Colonic mucosa (tissue), 4 donors: ENCODE measurements around the gene C1orf174. TPM values are rescaled to one million over a fixed set of nuclear protein-coding genes. Genes with fewer than 3 reads are reported as not detected.

Source experiments
- DNase-seq: peaks from one replicate; pipeline ENCODE4 v3.0.0-alpha.2; 2020
- H3K27ac ChIP-seq: fragments of 200-600 bp; one replicate; pipeline ENCODE4 v1.8.0; 2021
- H3K27me3 ChIP-seq: fragments of 200-600 bp; one replicate; pipeline ENCODE4 v1.8.0; 2021
- H3K36me3 ChIP-seq: fragments of 200-600 bp; one replicate; pipeline ENCODE4 v1.8.0; 2021
- H3K4me1 ChIP-seq: fragments of 200-600 bp; one replicate; pipeline ENCODE4 v1.8.0; 2021; ENCODE audit warnings: mild to moderate bottlenecking
- H3K4me3 ChIP-seq: fragments of 200-600 bp; one replicate; pipeline ENCODE4 v1.8.0; 2021
- H3K9ac ChIP-seq, 2 donors: one replicate each; pipeline ENCODE4 v1.7.0; 2013; ENCODE audit warnings: control low read depth in 2 of 2, low read depth in 2 of 2, low read length in 2 of 2
- H3K9me3 ChIP-seq: fragments of 200-600 bp; one replicate; pipeline ENCODE4 v1.8.0; 2021
- CTCF ChIP-seq: fragments of 200-600 bp; IDR thresholded peaks from one replicate; pipeline ENCODE4 v1.8.0; 2022; ENCODE audit warnings: antibody characterized with exemption, mild to moderate bottlenecking
- intact Hi-C: fragments of 100-400 bp; cut with DNase I; formaldehyde crosslinking; loops from one replicate; pipeline ENCODE4 v1.14.1; 2022
- total RNA-seq, 2 donors: library from RNA; stranded (reverse); fragmentation: NEBNext Ultra II Directional in 1 of 2; extraction: Animal tissue kit (Norgen Biotek cat#: 25700) in 1 of 2; gene quantifications; one replicate each; pipeline ENCODE4 v1.2.1, GENCODE V29; 2021
- donor health status: healthy.
- donor health status: DM: no; HTN: no; CAD: no.
- donor health status: DM: no; HTN: no; CAD: no.

C1orf174 gene
- total RNA-seq, 2 donors from 2014 or later, result 19.4 to 32.8 TPM

- no peak for TF ChIP-seq CTCF
- Histone ChIP-seq H3K9ac (no peak overlapping the region), H3K4me1 (no peaks in the 10 kb centered on the region), H3K4me3 (no peak overlapping the region), H3K27ac (no peak overlapping the region), H3K9me3 (no peaks in the 10 kb centered on the region), H3K27me3 (no peaks in the 10 kb centered on the region), H3K36me3 (no peaks in the 10 kb centered on the region)
- intact Hi-C loops, result no loop called here
- DNase-seq, result peak; percentile 37
Measured at GRCh38 chr1:3903141-3904005, 3.3 kb upstream of the C1orf174 start.

GRCh38 chr1:3902571-3903091 is 2.6 kb upstream of the C1orf174 start:
- Histone ChIP-seq H3K9ac (no peak overlapping the region), H3K4me3 (no peak overlapping the region), H3K9me3 (no peaks in the 10 kb centered on the region), H3K27ac (no peak overlapping the region), H3K36me3 (no peaks in the 10 kb centered on the region), H3K27me3 (no peaks in the 10 kb centered on the region), H3K4me1 (no peaks in the 10 kb centered on the region)
- DNase-seq, result no peak
- intact Hi-C loops, result no loop called here
- no peak for TF ChIP-seq CTCF

GRCh38 chr1:3902111-3902511 is 2.0 kb upstream of the C1orf174 start:
- no peak for TF ChIP-seq CTCF
- Histone ChIP-seq H3K4me1 (no peaks in the 10 kb centered on the region), H3K36me3 (no peaks in the 10 kb centered on the region), H3K9me3 (no peaks in the 10 kb centered on the region), H3K4me3 (no peak overlapping the region), H3K27ac (no peak overlapping the region), H3K27me3 (no peaks in the 10 kb centered on the region), H3K9ac (no peak overlapping the region)
- intact Hi-C loops, result no loop called here
- no peak for DNase-seq

- H3K4me1 ChIP-seq, result no peaks in the 10 kb centered on the region
- intact Hi-C loops, result no loop called here
- no peaks in the 10 kb centered on the region for H3K36me3 ChIP-seq
- peak overlapping the region; percentile 97 for H3K27ac ChIP-seq
- DNase-seq, result peak; percentile 99
- H3K4me3 ChIP-seq, result peak overlapping the region; percentile 90
- no peaks in the 10 kb centered on the region for H3K9me3 ChIP-seq
- H3K9ac ChIP-seq, result peak overlapping the region; percentile 84 to 89
- no peaks in the 10 kb centered on the region for H3K27me3 ChIP-seq
- TF ChIP-seq CTCF, result no peak
Measured at GRCh38 chr1:3900969-3901529, 977 bp upstream of the C1orf174 start.

GRCh38 chr1:3899754-3900149 is 320 bp downstream of the C1orf174 start:
- intact Hi-C loops, result loop anchor here (5.0 kb wide), 1 partner anchor 42 kb away; the partner anchor contains the start of genes CEP104 and DFFB
- no peaks in the 10 kb centered on the region for H3K4me1 ChIP-seq
- no peaks in the 10 kb centered on the region for H3K9me3 ChIP-seq
- H3K4me3 ChIP-seq, result peak overlapping the region; percentile 90
- no peaks in the 10 kb centered on the region for H3K27me3 ChIP-seq
- DNase-seq, result no peak
- H3K27ac ChIP-seq, result peak overlapping the region; percentile 97
- peak overlapping the region; percentile 89 to 91 for H3K9ac ChIP-seq
- no peak for TF ChIP-seq CTCF
- no peaks in the 10 kb centered on the region for H3K36me3 ChIP-seq
